Measurements from ENCODE around the gene BCAS3.

DNA sequence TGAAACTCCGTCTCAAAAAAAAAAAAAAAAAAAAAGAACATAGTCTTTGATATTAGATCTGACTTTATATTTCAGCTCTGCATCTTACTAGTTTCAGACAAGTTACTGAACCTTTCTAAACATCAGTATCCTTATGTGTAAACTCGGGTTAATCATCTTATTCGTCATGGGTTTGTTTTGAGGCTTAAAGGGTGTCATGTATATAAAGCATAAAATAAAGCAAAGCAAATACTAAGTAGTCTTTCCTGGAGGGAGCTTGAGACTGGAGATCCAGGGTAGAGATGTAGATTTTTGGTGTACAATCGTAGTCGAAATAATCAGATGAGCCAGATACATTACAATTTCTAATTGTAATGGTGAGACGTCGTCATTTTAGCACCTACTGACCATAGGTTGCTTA, 7.8 kb downstream of the BCAS3 start:
- TF ChIP-seq, protein P1, sequence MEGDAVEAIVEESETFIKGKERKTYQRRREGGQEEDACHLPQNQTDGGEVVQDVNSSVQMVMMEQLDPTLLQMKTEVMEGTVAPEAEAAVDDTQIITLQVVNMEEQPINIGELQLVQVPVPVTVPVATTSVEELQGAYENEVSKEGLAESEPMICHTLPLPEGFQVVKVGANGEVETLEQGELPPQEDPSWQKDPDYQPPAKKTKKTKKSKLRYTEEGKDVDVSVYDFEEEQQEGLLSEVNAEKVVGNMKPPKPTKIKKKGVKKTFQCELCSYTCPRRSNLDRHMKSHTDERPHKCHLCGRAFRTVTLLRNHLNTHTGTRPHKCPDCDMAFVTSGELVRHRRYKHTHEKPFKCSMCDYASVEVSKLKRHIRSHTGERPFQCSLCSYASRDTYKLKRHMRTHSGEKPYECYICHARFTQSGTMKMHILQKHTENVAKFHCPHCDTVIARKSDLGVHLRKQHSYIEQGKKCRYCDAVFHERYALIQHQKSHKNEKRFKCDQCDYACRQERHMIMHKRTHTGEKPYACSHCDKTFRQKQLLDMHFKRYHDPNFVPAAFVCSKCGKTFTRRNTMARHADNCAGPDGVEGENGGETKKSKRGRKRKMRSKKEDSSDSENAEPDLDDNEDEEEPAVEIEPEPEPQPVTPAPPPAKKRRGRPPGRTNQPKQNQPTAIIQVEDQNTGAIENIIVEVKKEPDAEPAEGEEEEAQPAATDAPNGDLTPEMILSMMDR (conservative IDR thresholded peaks at IDR 0.05) = no peak
- no peak for TF ChIP-seq ZFX (IDR thresholded peaks at IDR 0.05)

Data from C4-2B (cell line).